B cell (primary cell): ENCODE data around the gene CNR1. TPM values are rescaled to one million over a fixed set of nuclear protein-coding genes. Genes with fewer than 3 reads are reported as not detected.
A peak's percentile ranks its signal among the peaks of the same experiment; 100 is the strongest.

Experiments used
- ATAC-seq: fragments of 200-7000 bp; cut with Tn5 transposase; one replicate; pipeline ENCODE4 v1.10.0; 2021; ENCODE audit warnings: low read depth, mild to moderate bottlenecking, moderate number of reproducible peaks, moderate library complexity
- CTCF ChIA-PET: fragments of 350-600 bp; sonication (Branson Sonifier 250); formaldehyde crosslinking; loops from one replicate; lab custom pipeline; 2021; ENCODE audit warnings: antibody characterized with exemption, inconsistent platforms; lab: Charles Lee
- POLR2A ChIA-PET: fragments of 350-600 bp; sonication (Branson Sonifier 250); formaldehyde crosslinking; loops from one replicate; lab custom pipeline; 2021; ENCODE audit warnings: antibody characterized with exemption; lab: Charles Lee
- DNase-seq: peaks from one replicate; pipeline ENCODE4 v3.0.0; 2013
- H2AFZ ChIP-seq: 2 replicates; pipeline ENCODE4 v1.6.1; 2012; ENCODE audit warnings: mild to moderate bottlenecking, low read depth, low read length; ENCODE audit not compliant: insufficient read depth, poor library complexity, severe bottlenecking
- H3K27ac ChIP-seq, 2 donors: 1 replicate in 1 of 2; 2 replicates in 1 of 2; pipeline ENCODE4 v1.5.1; 2012 to 2013; ENCODE audit warnings: low read length in 2 of 2, mild to moderate bottlenecking in 2 of 2, moderate library complexity in 1 of 2
- H3K27me3 ChIP-seq, 4 experiments: fragments of 200-600 bp in 1 of 4; sonication (generic) in 1 of 4; replicated peaks in 1 of 4; 1 replicate in 2 of 4; 2 replicates in 2 of 4; pipeline versions ENCODE4 v1.6.1 to v1.7.0; 2013 to 2016; ENCODE audit warnings: low read length in 3 of 4, mild to moderate bottlenecking in 2 of 4, mixed read lengths in 1 of 4, moderate library complexity in 1 of 4; ENCODE audit not compliant: insufficient read depth in 4 of 4, control insufficient read depth in 3 of 4; ENCODE audit errors: control extremely low read depth in 1 of 4
- H3K36me3 ChIP-seq, 2 experiments: replicated peaks in 1 of 2; 1 replicate in 1 of 2; 2 replicates in 1 of 2; pipeline versions ENCODE4 v1.6.1 to v1.7.1; 2013; ENCODE audit warnings: low read length in 1 of 2; ENCODE audit not compliant: insufficient read depth in 2 of 2, control insufficient read depth in 1 of 2; ENCODE audit errors: control extremely low read depth in 1 of 2, extremely low read depth in 1 of 2
- H3K4me1 ChIP-seq, 2 donors: fragments of 200-600 bp in 1 of 2; sonication (generic) in 1 of 2; 1 replicate in 1 of 2; 2 replicates in 1 of 2; pipeline versions ENCODE4 v1.5.1 to v1.6.1; 2013 to 2017; ENCODE audit warnings: low read length in 2 of 2; ENCODE audit not compliant: control insufficient read depth in 2 of 2, insufficient read depth in 2 of 2
- H3K4me2 ChIP-seq: replicated peaks from 2 replicates; pipeline ENCODE3; 2012; ENCODE audit warnings: mild to moderate bottlenecking, low read depth, low read length; ENCODE audit not compliant: poor library complexity, severe bottlenecking
- H3K4me3 ChIP-seq, 5 experiments: fragments of 200-600 bp in 1 of 5; sonication (generic) in 1 of 5; 1 replicate in 3 of 5; 2 replicates in 2 of 5; pipeline versions ENCODE4 v1.5.1 to v1.7.0; 2011 to 2016; ENCODE audit warnings: low read length in 4 of 5, mild to moderate bottlenecking in 4 of 5, low read depth in 2 of 5, control low read depth in 1 of 5, moderate library complexity in 1 of 5; ENCODE audit not compliant: insufficient read depth in 1 of 5; ENCODE audit errors: control extremely low read depth in 1 of 5, extremely low read depth in 1 of 5
- H3K79me2 ChIP-seq: fragments of 200-600 bp; sonication (generic); one replicate; pipeline ENCODE4 v1.6.0; 2016; ENCODE audit warnings: low read length; ENCODE audit not compliant: control insufficient read depth, insufficient read depth
- H3K9ac ChIP-seq: fragments of 200-600 bp; sonication (generic); 2 replicates; pipeline ENCODE4 v1.6.1; 2017; ENCODE audit warnings: mild to moderate bottlenecking, low read length, moderate library complexity
- H3K9me3 ChIP-seq, 3 donors: one replicate each; pipeline versions ENCODE4 v1.6.1 to v1.7.1; 2013; ENCODE audit warnings: low read length in 2 of 3; ENCODE audit not compliant: control insufficient read depth in 2 of 3, insufficient read depth in 1 of 3; ENCODE audit errors: control extremely low read depth in 1 of 3
- H4K20me1 ChIP-seq: 2 replicates; pipeline ENCODE4 v1.6.0; 2012; ENCODE audit warnings: mild to moderate bottlenecking, low read length; ENCODE audit not compliant: insufficient read depth, control insufficient read depth, poor library complexity, severe bottlenecking
- H3K27ac Mint-ChIP-seq: one replicate; pipeline ENCODE4 v1.8.0; 2021; ENCODE audit warnings: mixed read lengths
- H3K27me3 Mint-ChIP-seq: one replicate; pipeline ENCODE4 v1.8.0; 2021; ENCODE audit warnings: mixed read lengths
- H3K4me1 Mint-ChIP-seq: one replicate; pipeline ENCODE4 v1.8.0; 2021; ENCODE audit warnings: mixed read lengths
- H3K4me3 Mint-ChIP-seq: one replicate; pipeline ENCODE4 v1.8.0; 2021; ENCODE audit warnings: mixed read lengths
- H3K9me3 Mint-ChIP-seq: one replicate; pipeline ENCODE4 v1.8.0; 2022; ENCODE audit warnings: mixed read lengths; ENCODE audit not compliant: insufficient read depth
- CTCF ChIP-seq: fragments of 200-600 bp; IDR thresholded peaks from one replicate; pipeline ENCODE4 v1.8.0; 2022; ENCODE audit warnings: antibody characterized with exemption, mild to moderate bottlenecking
- EZH2 ChIP-seq: IDR thresholded peaks from 2 replicates; pipeline ENCODE4 v1.6.1; 2012; ENCODE audit warnings: borderline replicate concordance, low read depth, mild to moderate bottlenecking, moderate library complexity, low read length; ENCODE audit not compliant: insufficient read depth, poor library complexity, severe bottlenecking
- WGBS: methylation state at CpG from one replicate; pipeline ENCODE4 v1.1.5; 2013; ENCODE audit warnings: missing lambda C conversion rate; ENCODE audit not compliant: insufficient coverage; 5-methylcytosine and 5-hydroxymethylcytosine counted together
- intact Hi-C: fragments of 100-400 bp; cut with micrococcal nuclease; formaldehyde crosslinking; loops from one replicate; pipeline ENCODE4 v1.10.0; 2022
- polyA minus RNA-seq: library from RNA; depleted of rRNA, polyadenylated mRNA; stranded (reverse); fragments of >200 nt; gene quantifications from 2 replicates; pipeline ENCODE4 v1.2.3, GENCODE V29; 2012
- polyA plus RNA-seq: library from polyadenylated mRNA; depleted of rRNA; stranded (reverse); fragments of >200 nt; gene quantifications from 2 replicates; pipeline ENCODE4 v1.2.3, GENCODE V29; 2012
- total RNA-seq, 2 donors: library from RNA; stranded (reverse); fragments of 120-200 nt in 1 of 2; gene quantifications; 1 replicate in 1 of 2; 2 replicates in 1 of 2; pipeline versions ENCODE4 v1.2.3 to v1.2.4, GENCODE V29; 2013 to 2022

Gene CNR1
- total RNA-seq (20.4 and 28.9 TPM in 2 replicates), polyA plus RNA-seq (4.8 and 8.9 TPM in 2 replicates), polyA minus RNA-seq (5.9 and 9.3 TPM in 2 replicates)
- 3.4 TPM for total RNA-seq (2013)

GRCh38 chr6:88165844-88166492 lies at the start of gene CNR1:
TSS of gene CNR1 (minus strand) at chr6:88166347. CDS start at chr6:88145274, 21,073 bp downstream.
- Histone ChIP-seq H3K79me2 (peaks cover 5% of the 10 kb centered on the region), H3K36me3 (no peaks in the 10 kb centered on the region), H3K4me2 (peak within 1 kb of the TSS; percentile 88), H3K9me3 (no peaks in the 10 kb centered on the region), H3K9ac (peak within 1 kb of the TSS; percentile 75), H3K4me3 (peak within 1 kb of the TSS; percentile 32 to 82 (median 75)), H3K27ac (peak within 1 kb of the TSS; percentile 67 to 89), H2AFZ (peak within 1 kb of the TSS; percentile 88), H3K4me1 (peaks cover 21 to 30% of the 10 kb centered on the region in 2 donors), H3K27me3 (peaks cover 0 to 18% (median 5%) of the 10 kb centered on the region in 4 experiments), H4K20me1 (no peaks in the 10 kb centered on the region)
- Mint-ChIP-seq H3K4me1 (peaks cover 33% of the 10 kb centered on the region), H3K27ac (peak within 1 kb of the TSS; percentile 98), H3K27me3 (peaks cover 15% of the 10 kb centered on the region), H3K9me3 (no peaks in the 10 kb centered on the region), H3K4me3 (peak within 1 kb of the TSS; percentile 98)
- CTCF ChIA-PET = interaction anchor here (0.6 to 3.2 kb wide), 15 partner anchors 12 to 336 kb away, joined by 3 to 52 read pairs (median 4); no protein-coding TSS in a partner anchor
- ATAC-seq (peak; percentile 59), DNase-seq (no peak)
- under 1% methylated on average over 78 of the region's 78 CpGs for WGBS
- POLR2A ChIA-PET = interaction anchor here (1.1 to 3.2 kb wide), 6 partner anchors 12 to 464 kb away, joined by 4 to 32 read pairs (median 6); partner anchors contain the start of gene AKIRIN2
- TF ChIP-seq CTCF (no peak), EZH2 (no peak)
- intact Hi-C loops = loop anchor here (1.0 to 10.0 kb wide), 3 partner anchors 24 to 449 kb away; no protein-coding TSS in a partner anchor

GRCh38 chr6:88211446-88211845 lies 45.3 kb upstream of the CNR1 start:
- POLR2A ChIA-PET = no interaction called here
- no peak for TF ChIP-seq CTCF
- TF ChIP-seq EZH2 = no peak
- H3K9me3 Mint-ChIP-seq = no peaks in the 10 kb centered on the region

More at GRCh38 chr6:88211446-88211845, 45.3 kb upstream of the CNR1 start:
- H3K36me3 ChIP-seq = no peaks in the 10 kb centered on the region
- no peak for ATAC-seq
- intact Hi-C loops = no loop called here
- H2AFZ ChIP-seq = no peak overlapping the region
- Mint-ChIP-seq H3K27ac (no peak overlapping the region), H3K4me1 (no peaks in the 10 kb centered on the region), H3K4me3 (no peak overlapping the region), H3K27me3 (peaks cover 7% of the 10 kb centered on the region)
- H3K9ac ChIP-seq = no peak overlapping the region
- no peak overlapping the region for H3K4me3 ChIP-seq
- CTCF ChIA-PET = no interaction called here
- no peaks in the 10 kb centered on the region for H4K20me1 ChIP-seq
- H3K4me2 ChIP-seq = no peak overlapping the region
- no peaks in the 10 kb centered on the region for H3K9me3 ChIP-seq
- H3K4me1 ChIP-seq = no peaks in the 10 kb centered on the region
- H3K79me2 ChIP-seq = no peaks in the 10 kb centered on the region
- no peak for DNase-seq
- H3K27ac ChIP-seq = no peak overlapping the region
- WGBS = 69% methylated on average over 2 of the region's 4 CpGs
- no peaks in the 10 kb centered on the region for H3K27me3 ChIP-seq
